B cell (primary cell): ENCODE measurements around the gene NFKBIB. TPM values are rescaled to one million over a fixed set of nuclear protein-coding genes. Genes with fewer than 3 reads are reported as not detected.
A peak's percentile ranks its signal among the peaks of the same experiment; 100 is the strongest.

Experiments used
- ATAC-seq: fragments of 200-7000 bp; cut with Tn5 transposase; one replicate; pipeline ENCODE4 v1.10.0; 2021; ENCODE audit warnings: low read depth, mild to moderate bottlenecking, moderate number of reproducible peaks, moderate library complexity
- CTCF ChIA-PET: fragments of 350-600 bp; sonication (Branson Sonifier 250); formaldehyde crosslinking; loops from one replicate; lab custom pipeline; 2021; ENCODE audit warnings: antibody characterized with exemption, inconsistent platforms; lab: Charles Lee
- POLR2A ChIA-PET: fragments of 350-600 bp; sonication (Branson Sonifier 250); formaldehyde crosslinking; loops from one replicate; lab custom pipeline; 2021; ENCODE audit warnings: antibody characterized with exemption; lab: Charles Lee
- DNase-seq: peaks from one replicate; pipeline ENCODE4 v3.0.0; 2013
- H2AFZ ChIP-seq: 2 replicates; pipeline ENCODE4 v1.6.1; 2012; ENCODE audit warnings: mild to moderate bottlenecking, low read depth, low read length; ENCODE audit not compliant: insufficient read depth, poor library complexity, severe bottlenecking
- H3K27ac ChIP-seq, 2 donors: 1 replicate in 1 of 2; 2 replicates in 1 of 2; pipeline ENCODE4 v1.5.1; 2012 to 2013; ENCODE audit warnings: low read length in 2 of 2, mild to moderate bottlenecking in 2 of 2, moderate library complexity in 1 of 2
- H3K27me3 ChIP-seq, 4 experiments: fragments of 200-600 bp in 1 of 4; sonication (generic) in 1 of 4; replicated peaks in 1 of 4; 1 replicate in 2 of 4; 2 replicates in 2 of 4; pipeline versions ENCODE4 v1.6.1 to v1.7.0; 2013 to 2016; ENCODE audit warnings: low read length in 3 of 4, mild to moderate bottlenecking in 2 of 4, mixed read lengths in 1 of 4, moderate library complexity in 1 of 4; ENCODE audit not compliant: insufficient read depth in 4 of 4, control insufficient read depth in 3 of 4; ENCODE audit errors: control extremely low read depth in 1 of 4
- H3K36me3 ChIP-seq, 2 experiments: replicated peaks in 1 of 2; 1 replicate in 1 of 2; 2 replicates in 1 of 2; pipeline versions ENCODE4 v1.6.1 to v1.7.1; 2013; ENCODE audit warnings: low read length in 1 of 2; ENCODE audit not compliant: insufficient read depth in 2 of 2, control insufficient read depth in 1 of 2; ENCODE audit errors: control extremely low read depth in 1 of 2, extremely low read depth in 1 of 2
- H3K4me1 ChIP-seq, 2 donors: fragments of 200-600 bp in 1 of 2; sonication (generic) in 1 of 2; 1 replicate in 1 of 2; 2 replicates in 1 of 2; pipeline versions ENCODE4 v1.5.1 to v1.6.1; 2013 to 2017; ENCODE audit warnings: low read length in 2 of 2; ENCODE audit not compliant: control insufficient read depth in 2 of 2, insufficient read depth in 2 of 2
- H3K4me2 ChIP-seq: replicated peaks from 2 replicates; pipeline ENCODE3; 2012; ENCODE audit warnings: mild to moderate bottlenecking, low read depth, low read length; ENCODE audit not compliant: poor library complexity, severe bottlenecking
- H3K4me3 ChIP-seq, 5 experiments: fragments of 200-600 bp in 1 of 5; sonication (generic) in 1 of 5; 1 replicate in 3 of 5; 2 replicates in 2 of 5; pipeline versions ENCODE4 v1.5.1 to v1.7.0; 2011 to 2016; ENCODE audit warnings: low read length in 4 of 5, mild to moderate bottlenecking in 4 of 5, low read depth in 2 of 5, control low read depth in 1 of 5, moderate library complexity in 1 of 5; ENCODE audit not compliant: insufficient read depth in 1 of 5; ENCODE audit errors: control extremely low read depth in 1 of 5, extremely low read depth in 1 of 5
- H3K79me2 ChIP-seq: fragments of 200-600 bp; sonication (generic); one replicate; pipeline ENCODE4 v1.6.0; 2016; ENCODE audit warnings: low read length; ENCODE audit not compliant: control insufficient read depth, insufficient read depth
- H3K9ac ChIP-seq: fragments of 200-600 bp; sonication (generic); 2 replicates; pipeline ENCODE4 v1.6.1; 2017; ENCODE audit warnings: mild to moderate bottlenecking, low read length, moderate library complexity
- H3K9me3 ChIP-seq, 3 donors: one replicate each; pipeline versions ENCODE4 v1.6.1 to v1.7.1; 2013; ENCODE audit warnings: low read length in 2 of 3; ENCODE audit not compliant: control insufficient read depth in 2 of 3, insufficient read depth in 1 of 3; ENCODE audit errors: control extremely low read depth in 1 of 3
- H4K20me1 ChIP-seq: 2 replicates; pipeline ENCODE4 v1.6.0; 2012; ENCODE audit warnings: mild to moderate bottlenecking, low read length; ENCODE audit not compliant: insufficient read depth, control insufficient read depth, poor library complexity, severe bottlenecking
- H3K27ac Mint-ChIP-seq: one replicate; pipeline ENCODE4 v1.8.0; 2021; ENCODE audit warnings: mixed read lengths
- H3K27me3 Mint-ChIP-seq: one replicate; pipeline ENCODE4 v1.8.0; 2021; ENCODE audit warnings: mixed read lengths
- H3K4me1 Mint-ChIP-seq: one replicate; pipeline ENCODE4 v1.8.0; 2021; ENCODE audit warnings: mixed read lengths
- H3K4me3 Mint-ChIP-seq: one replicate; pipeline ENCODE4 v1.8.0; 2021; ENCODE audit warnings: mixed read lengths
- H3K9me3 Mint-ChIP-seq: one replicate; pipeline ENCODE4 v1.8.0; 2022; ENCODE audit warnings: mixed read lengths; ENCODE audit not compliant: insufficient read depth
- CTCF ChIP-seq: fragments of 200-600 bp; IDR thresholded peaks from one replicate; pipeline ENCODE4 v1.8.0; 2022; ENCODE audit warnings: antibody characterized with exemption, mild to moderate bottlenecking
- EZH2 ChIP-seq: IDR thresholded peaks from 2 replicates; pipeline ENCODE4 v1.6.1; 2012; ENCODE audit warnings: borderline replicate concordance, low read depth, mild to moderate bottlenecking, moderate library complexity, low read length; ENCODE audit not compliant: insufficient read depth, poor library complexity, severe bottlenecking
- WGBS: methylation state at CpG from one replicate; pipeline ENCODE4 v1.1.5; 2013; ENCODE audit warnings: missing lambda C conversion rate; ENCODE audit not compliant: insufficient coverage; 5-methylcytosine and 5-hydroxymethylcytosine counted together
- intact Hi-C: fragments of 100-400 bp; cut with micrococcal nuclease; formaldehyde crosslinking; loops from one replicate; pipeline ENCODE4 v1.10.0; 2022
- polyA plus RNA-seq: library from polyadenylated mRNA; depleted of rRNA; stranded (reverse); fragments of >200 nt; gene quantifications from 2 replicates; pipeline ENCODE4 v1.2.3, GENCODE V29; 2012
- total RNA-seq, 2 donors: library from RNA; stranded (reverse); fragments of 120-200 nt in 1 of 2; gene quantifications; 1 replicate in 1 of 2; 2 replicates in 1 of 2; pipeline versions ENCODE4 v1.2.3 to v1.2.4, GENCODE V29; 2013 to 2022

The NFKBIB gene
- total and polyA plus RNA-seq, 2 donors (not counting 1 experiment from before 2014, with no cell fraction given), result 30.3 to 54.4 TPM

GRCh38 chr19:38867171-38867780, 32.5 kb upstream of the NFKBIB start:
- Mint-ChIP-seq H3K27me3 (no peaks in the 10 kb centered on the region), H3K9me3 (no peaks in the 10 kb centered on the region), H3K4me1 (peaks cover 67% of the 10 kb centered on the region), H3K4me3 (peak overlapping the region; percentile 29), H3K27ac (peak overlapping the region; percentile 59)
- H3K9ac ChIP-seq, result no peak overlapping the region
- WGBS, result 84% methylated on average over 4 of the region's 10 CpGs
- no peaks in the 10 kb centered on the region for H3K27me3 ChIP-seq
- intact Hi-C loops, result loop anchor here (5.0 to 10.0 kb wide), 2 partner anchors 100 to 538 kb away; partner anchors contain the start of gene ZFP36
- no peak for TF ChIP-seq EZH2
- TF ChIP-seq CTCF, result no peak
- no peaks in the 10 kb centered on the region for H4K20me1 ChIP-seq
- CTCF ChIA-PET, result interaction anchor here (0.6 to 6.8 kb wide), 7 partner anchors 10 to 98 kb away, joined by 3 to 62 read pairs (median 5); partner anchors contain the start of gene RINL
- peaks cover 0 to 6% (median 0%) of the 10 kb centered on the region in 3 donors for H3K9me3 ChIP-seq
- peak overlapping the region in 1 of 2 donors; percentile 88 for H3K27ac ChIP-seq
- H3K4me2 ChIP-seq, result peak overlapping the region; percentile 15
- peaks cover 61 to 81% of the 10 kb centered on the region in 2 donors for H3K4me1 ChIP-seq
- H2AFZ ChIP-seq, result no peak overlapping the region
- no peak for DNase-seq
- no peak for ATAC-seq
- no peak overlapping the region for H3K4me3 ChIP-seq
- POLR2A ChIA-PET, result interaction anchor here (0.7 to 10.3 kb wide), 4 partner anchors 16 to 811 kb away, joined by 3 to 237 read pairs (median 4); partner anchors contain the start of gene HNRNPL
- H3K36me3 ChIP-seq, result peaks cover 0 to 7% of the 10 kb centered on the region in 2 experiments
- peaks cover 23% of the 10 kb centered on the region for H3K79me2 ChIP-seq

DNA sequence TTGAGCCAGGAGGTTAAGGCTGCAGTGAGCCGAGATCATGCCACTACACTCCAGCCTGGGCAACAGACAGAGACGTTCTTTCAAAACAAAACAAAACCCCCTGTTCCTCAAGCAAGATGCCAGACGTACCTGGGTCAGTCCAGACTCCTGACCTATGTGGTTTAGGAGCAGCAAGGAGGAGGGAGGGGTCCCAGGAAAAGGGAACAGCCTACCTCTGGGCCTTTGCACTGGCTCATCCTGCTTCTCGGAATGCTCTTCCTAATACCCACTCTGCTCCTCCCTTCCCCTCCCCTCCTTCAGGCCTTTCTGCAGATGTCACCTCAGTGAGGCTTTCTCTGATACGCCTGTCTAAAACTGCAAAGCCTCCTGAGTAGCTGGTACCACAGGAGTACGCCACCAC, 31.2 kb upstream of the NFKBIB start:
- no peaks in the 10 kb centered on the region for H4K20me1 ChIP-seq
- peak overlapping the region; percentile 70 to 97 (median 86) for H3K4me3 ChIP-seq
- H3K27me3 Mint-ChIP-seq, result no peaks in the 10 kb centered on the region
- H3K27me3 ChIP-seq, result no peaks in the 10 kb centered on the region
- H3K79me2 ChIP-seq, result peaks cover 20% of the 10 kb centered on the region
- H3K36me3 ChIP-seq, result peaks cover 0 to 7% of the 10 kb centered on the region in 2 experiments
- H3K4me1 Mint-ChIP-seq, result peaks cover 61% of the 10 kb centered on the region
- CTCF ChIA-PET, result interaction anchor here (0.7 to 4.2 kb wide), 17 partner anchors 10 to 129 kb away, joined by 3 to 42 read pairs (median 11); partner anchors contain the start of genes ECH1, MRPS12, NFKBIB and RINL
- H3K9me3 ChIP-seq, result peaks cover 0 to 6% (median 0%) of the 10 kb centered on the region in 3 donors
- peaks cover 49 to 68% of the 10 kb centered on the region in 2 donors for H3K4me1 ChIP-seq
- H3K4me2 ChIP-seq, result peak overlapping the region; percentile 99
- H3K4me3 Mint-ChIP-seq, result peak overlapping the region; percentile 95
- TF ChIP-seq EZH2 (no peak), CTCF (no peak)
- intact Hi-C loops, result loop anchor here (2.0 to 10.0 kb wide), 5 partner anchors 18 to 536 kb away; partner anchors contain the start of genes FAM98C, NFKBIB, SIRT2 and ZFP36
- peak overlapping the region; percentile 80 for H2AFZ ChIP-seq
- DNase-seq, result peak; percentile 31
- ATAC-seq, result no peak
- H3K9ac ChIP-seq, result peak overlapping the region; percentile 91
- 31% methylated on average over 3 of the region's 6 CpGs for WGBS
- no peaks in the 10 kb centered on the region for H3K9me3 Mint-ChIP-seq
- POLR2A ChIA-PET, result interaction anchor here (0.7 to 10.3 kb wide), 12 partner anchors 8 to 134 kb away, joined by 3 to 237 read pairs (median 6); partner anchors contain the start of genes ECH1, HNRNPL, NFKBIB and RINL
- peak overlapping the region; percentile 92 for H3K27ac Mint-ChIP-seq
- peak overlapping the region; percentile 41 to 76 for H3K27ac ChIP-seq
